Stimulated activated CD4-positive, alpha-beta T cell treated with anti-CD3 and anti-CD28 coated beads, TNF-alpha, amount 100 ng/mL, for 24 hours (primary cell): ENCODE results near the gene MRTFA.
A peak's percentile ranks its signal among the peaks of the same experiment; 100 is the strongest.
"Not testable (repeated sequence)": the region's sequence is repeated elsewhere in the genome, so short reads cannot be mapped to it uniquely, and the experiment has no call there.

Experiments used
- DNase-seq, 3 experiments: peaks; one replicate each; pipeline ENCODE4 v3.0.0-alpha.2; 2020; ENCODE audit warnings: low read depth in 3 of 3

MRTFA gene

GRCh38 chr22:40659166-40659565 lies 22.6 kb upstream of the MRTFA start:
- DNase-seq, result no peak

DNA sequence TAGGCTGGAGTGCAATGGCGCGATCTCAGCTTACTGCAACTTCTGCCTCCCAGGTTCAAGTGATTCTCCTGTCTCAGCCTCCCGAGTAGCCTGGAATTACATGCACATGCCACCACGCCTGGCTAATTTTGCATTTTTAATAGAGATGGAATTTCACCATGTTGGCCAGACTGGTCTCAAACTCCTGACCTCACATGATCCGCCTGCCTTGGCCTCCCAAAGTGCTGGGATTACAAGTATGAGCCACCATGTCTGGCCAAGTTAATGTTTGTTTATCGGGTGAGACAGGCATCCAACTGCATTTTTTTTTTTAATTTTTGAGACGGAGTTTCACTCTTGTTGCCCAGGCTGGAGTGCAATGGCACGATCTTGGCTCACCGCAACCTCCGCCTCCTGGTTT lies 20.1 kb upstream of the MRTFA start:
- not testable (repeated sequence) for DNase-seq

DNA sequence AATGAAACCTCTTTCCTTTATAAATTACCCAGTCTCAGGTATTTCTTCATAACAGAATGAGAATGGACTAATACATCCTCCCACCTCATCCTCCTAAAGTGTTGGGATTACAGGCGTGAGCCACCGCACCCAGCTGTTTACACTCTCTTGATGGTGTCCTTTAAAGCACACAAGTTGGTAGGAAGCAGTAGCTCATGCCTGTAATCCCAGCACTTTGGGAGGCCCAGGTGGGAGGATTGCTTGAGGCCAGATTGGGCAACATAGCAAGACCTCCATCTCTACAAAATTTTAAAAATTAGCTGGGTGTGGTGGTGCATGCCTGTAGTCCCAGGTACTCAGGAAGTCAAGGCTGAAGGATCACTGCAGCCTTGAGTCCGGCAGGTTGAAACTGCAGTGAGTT lies 19.4 kb upstream of the MRTFA start:
- DNase-seq, result not testable (repeated sequence)

DNA sequence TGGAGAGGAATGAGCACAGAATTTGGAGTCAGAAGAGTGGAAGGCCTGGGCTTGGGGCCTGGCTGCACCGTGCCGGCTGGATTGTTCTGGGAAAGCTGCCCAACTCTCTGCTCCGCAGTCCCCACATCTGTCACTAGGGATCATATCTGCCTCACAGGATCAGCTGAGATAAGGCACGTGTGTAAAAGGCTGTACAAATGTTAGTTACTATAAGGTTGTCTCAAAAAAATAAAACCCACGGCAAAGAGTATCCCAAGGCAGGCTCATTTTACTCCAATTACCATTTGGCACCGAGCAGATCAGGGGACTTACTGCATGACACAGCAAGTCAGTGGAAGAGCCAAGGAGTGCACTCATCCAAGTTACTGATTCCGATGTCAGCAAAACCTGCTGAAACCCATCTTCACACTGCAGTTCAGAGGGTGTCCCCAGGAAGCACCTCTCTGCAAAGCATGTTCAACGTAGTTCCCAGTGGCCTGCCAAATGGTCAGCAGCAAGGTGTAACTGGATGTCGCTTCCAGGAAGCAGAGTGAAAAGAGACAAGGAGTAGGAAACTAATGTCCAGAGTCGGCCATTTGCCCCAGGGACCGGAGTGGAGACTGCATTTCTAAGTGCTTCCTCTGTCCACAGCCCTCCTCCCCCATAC lies 18.1 kb upstream of the MRTFA start:
- no peak for DNase-seq

DNA sequence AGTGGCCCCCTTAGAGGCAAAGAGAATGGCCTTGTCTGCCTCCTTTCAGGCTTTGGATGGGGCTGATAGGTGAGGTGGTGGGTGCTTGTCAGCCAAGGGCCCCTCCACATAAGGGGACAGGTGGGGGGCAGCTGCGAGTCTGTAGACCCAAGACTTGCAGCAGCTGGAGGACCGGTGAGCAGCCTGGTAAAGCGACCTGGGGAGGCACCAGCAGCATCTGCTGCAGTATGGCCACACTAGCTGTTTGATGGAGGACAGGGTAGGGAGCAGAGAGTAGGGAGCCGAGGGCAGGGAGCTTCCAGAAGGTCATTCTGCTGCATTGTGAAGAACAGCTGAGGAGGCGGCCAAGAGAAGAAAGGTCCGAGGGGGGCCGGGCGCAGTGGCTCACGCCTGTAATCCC lies 16.8 kb upstream of the MRTFA start:
- no peak for DNase-seq

- DNase-seq, result peak; percentile 69 to 93 (median 78)
Observed at GRCh38 chr22:40651563-40652501, 15.3 kb upstream of the MRTFA start.

DNA sequence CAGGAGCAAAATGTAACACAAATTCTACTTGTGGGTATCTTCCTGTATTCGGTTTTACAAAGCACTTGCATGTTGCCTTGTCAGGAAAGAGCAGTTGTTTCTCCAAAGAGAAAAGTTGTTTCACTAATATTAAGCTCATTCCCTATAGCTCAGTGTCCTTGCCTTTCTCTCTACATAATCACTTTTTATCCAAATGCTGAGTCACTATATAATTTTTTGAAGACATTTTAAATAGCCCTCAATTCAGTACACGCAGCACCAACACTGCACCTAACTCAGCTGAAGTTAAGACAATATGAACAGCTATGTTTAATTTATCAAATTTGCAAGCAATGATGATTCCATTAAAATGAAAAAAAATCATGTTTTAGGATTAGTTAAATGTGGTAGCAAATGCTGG lies 14.5 kb upstream of the MRTFA start:
- DNase-seq, result no peak

DNA sequence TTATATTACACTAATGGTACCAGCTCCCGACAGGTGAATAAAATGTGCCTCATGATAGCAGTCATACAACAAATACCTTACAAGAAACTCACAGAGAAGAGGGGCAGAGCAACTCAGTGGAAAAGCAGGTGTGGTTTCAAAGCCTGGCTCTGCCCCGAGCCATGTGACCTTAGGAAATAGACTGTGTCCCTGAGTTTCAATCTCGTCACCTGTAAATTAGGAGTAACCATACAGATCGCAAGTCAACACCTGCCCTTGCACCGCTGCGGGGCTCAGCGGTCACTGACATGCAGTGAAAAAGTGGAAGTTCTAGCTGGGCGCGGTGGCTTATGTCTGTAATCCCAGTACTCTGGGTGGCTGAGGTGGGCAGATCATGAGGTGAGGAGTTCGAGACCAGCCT lies 11.9 kb upstream of the MRTFA start:
- no peak for DNase-seq

DNA sequence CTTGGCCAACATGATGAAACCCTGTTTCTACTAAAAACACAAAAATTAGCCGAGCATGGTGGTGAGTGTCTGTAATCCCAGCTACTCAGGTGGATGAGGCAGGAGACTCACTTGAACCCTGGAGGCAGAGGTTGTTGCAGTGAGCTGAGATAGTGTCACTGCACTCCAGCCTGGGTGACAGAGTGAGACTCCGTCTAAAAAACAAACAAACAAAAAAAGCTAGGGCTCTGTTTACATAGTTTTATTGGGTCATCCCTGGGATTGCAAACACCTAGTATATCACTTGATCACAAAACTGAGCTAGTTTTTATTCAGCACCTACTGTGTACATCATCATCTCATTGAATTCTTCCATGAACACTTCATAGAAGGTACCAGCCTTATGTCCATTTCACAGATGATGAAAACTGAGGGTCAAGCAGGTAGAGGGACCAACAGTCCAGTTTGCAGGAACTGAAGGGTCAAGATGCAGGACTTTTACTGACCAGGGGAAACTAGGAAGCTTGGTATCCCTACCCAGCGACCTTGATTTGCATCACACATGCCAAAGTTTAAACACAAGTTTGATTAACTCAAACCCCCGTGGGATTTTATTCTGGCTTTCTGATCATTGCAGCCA lies 9.2 kb upstream of the MRTFA start:
- DNase-seq, result no peak

GRCh38 chr22:40642316-40642715 lies 5.8 kb upstream of the MRTFA start:
- DNase-seq, result no peak

DNA sequence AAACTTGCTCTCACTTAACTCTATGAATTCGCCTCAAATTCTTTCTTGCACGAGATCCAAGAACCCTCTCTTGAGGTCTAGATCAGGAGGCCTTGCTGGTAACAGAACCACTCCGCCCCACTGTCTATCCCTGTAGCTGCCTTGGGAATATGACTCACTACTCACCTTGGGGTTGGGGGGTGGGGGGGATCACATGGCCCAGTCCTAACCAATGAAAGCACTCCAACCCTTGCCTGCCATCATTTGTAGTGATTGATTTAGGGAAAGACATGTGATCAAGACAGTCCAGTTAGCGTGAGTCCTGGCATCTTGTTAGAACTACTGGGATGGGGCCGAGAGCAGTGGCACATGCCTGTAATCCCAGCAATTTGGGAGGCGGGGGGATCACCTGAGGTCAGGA lies 4.8 kb upstream of the MRTFA start:
- no peak for DNase-seq

DNA sequence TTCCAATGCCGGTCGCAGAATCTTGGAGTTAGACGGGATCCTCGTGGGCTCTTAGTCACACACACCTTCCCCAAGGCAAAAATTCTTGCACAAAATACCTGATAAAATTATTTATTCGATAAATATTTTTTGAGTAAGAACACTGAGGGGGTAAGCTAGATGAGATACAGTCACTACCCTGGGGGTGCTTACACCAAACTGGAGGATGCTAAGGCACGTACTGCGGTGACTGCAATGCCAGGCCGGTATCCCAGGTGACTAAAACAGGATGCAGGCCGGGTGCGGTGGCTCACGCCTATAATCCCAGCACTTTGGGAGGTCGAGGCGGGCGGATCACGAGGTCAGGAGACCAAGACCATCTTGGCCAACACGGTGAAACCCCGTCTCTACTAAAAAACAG lies 1.7 kb upstream of the MRTFA start:
- DNase-seq, result no peak

- peak in 2 of 3 experiments; percentile 36 to 73 for DNase-seq
Observed at GRCh38 chr22:40637183-40638150, 948 bp upstream of the MRTFA start.

GRCh38 chr22:40635940-40636379 lies 559 bp downstream of the MRTFA start:
- no peak for DNase-seq

DNA sequence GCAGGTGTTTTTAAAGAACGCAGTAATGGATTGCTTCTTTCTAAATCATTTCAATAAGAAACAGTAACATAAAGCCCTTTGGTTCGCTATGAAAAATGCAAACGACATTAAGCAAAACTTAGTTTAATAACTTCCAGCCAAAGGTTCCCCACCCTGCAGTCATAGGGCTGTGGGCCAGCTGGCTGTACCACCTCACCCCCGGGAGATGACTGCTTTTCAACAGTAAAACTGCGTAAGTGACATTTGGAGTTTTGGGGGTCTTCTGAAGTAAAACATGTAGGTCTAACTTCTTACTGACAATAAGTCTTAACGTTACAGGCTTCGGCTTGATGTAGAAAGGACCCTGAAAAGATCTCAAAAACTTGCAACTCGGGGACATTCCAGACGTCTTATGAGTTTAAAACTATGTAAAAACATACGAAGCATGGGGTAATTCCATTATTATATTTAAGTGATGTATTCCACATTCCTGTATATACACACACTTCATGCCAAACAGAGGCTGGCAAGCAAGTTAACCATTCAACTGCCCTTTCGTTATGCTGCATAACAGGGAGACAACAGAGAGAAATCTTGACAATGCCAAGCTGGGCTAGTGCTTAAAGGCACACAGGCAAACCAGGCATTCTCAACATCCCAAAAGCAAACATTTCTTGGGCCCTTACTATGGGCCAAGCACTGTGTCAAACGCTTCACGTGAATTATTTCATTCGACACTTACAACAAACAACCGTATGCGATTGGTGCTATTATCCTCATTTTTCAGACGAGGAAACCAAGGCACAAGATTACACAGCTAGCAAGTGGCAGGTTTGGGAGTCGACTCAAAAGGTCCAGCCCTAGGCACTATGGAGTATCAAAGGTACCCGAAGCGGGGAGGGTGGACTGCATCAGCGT lies 1.2 kb downstream of the MRTFA start:
- DNase-seq, result no peak

DNA sequence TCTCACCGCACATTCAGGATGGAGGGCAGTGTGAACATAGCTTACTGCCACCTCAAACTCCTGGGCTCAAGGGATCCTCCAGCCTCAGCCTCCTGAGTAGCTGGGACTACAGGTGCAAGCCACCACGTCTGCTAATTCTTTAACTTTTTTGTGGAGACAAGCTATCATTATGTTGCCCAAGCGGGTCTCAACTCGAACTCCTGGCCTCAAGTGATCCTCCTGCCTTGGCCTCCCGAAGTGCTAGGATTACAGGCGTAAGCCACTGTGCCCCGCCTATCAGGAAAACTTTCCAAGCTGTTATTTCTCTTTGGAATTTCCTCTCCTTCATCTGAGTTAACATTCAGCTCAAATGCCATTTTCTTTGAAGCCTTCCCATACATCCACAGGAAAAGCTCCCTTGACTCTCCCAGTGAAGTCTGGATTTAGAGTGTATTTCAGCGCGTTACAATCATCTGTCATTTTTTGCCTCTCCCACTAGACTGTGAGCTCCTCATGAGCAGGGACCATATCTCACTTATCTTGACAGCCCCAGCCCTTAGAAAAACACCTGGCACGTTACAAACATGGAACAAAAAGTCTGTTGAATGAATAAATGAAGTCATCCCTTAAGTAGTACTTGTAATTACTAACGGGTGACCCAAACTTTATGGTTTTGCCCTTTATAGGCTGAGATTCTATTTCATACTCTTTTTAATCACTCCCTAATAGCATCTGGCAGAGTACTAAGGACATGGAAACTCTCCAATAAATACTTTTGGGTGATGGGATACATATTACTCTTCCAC lies 2.2 kb downstream of the MRTFA start:
- no peak for DNase-seq

GRCh38 chr22:40633036-40633435 lies 3.5 kb downstream of the MRTFA start:
- no peak for DNase-seq

DNA sequence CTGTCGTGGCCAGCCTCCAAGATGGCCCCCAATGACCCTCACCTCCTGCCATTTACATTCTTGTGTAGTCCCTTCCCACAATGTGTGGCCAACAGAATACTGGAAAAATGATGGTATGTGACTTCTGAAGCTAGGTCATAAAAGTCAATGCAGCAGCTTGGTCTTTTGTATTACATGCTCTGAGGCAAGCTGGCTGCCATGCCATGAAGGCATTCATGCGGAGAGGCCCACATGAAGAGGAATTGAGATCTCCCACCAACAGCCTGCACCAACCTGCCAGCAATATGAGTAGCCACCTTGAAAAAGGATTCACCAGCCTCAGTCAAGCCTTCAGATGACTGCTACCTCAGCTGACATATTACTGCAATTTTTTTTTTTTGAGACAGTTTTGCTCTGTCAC lies 4.6 kb downstream of the MRTFA start:
- DNase-seq, result no peak

DNA sequence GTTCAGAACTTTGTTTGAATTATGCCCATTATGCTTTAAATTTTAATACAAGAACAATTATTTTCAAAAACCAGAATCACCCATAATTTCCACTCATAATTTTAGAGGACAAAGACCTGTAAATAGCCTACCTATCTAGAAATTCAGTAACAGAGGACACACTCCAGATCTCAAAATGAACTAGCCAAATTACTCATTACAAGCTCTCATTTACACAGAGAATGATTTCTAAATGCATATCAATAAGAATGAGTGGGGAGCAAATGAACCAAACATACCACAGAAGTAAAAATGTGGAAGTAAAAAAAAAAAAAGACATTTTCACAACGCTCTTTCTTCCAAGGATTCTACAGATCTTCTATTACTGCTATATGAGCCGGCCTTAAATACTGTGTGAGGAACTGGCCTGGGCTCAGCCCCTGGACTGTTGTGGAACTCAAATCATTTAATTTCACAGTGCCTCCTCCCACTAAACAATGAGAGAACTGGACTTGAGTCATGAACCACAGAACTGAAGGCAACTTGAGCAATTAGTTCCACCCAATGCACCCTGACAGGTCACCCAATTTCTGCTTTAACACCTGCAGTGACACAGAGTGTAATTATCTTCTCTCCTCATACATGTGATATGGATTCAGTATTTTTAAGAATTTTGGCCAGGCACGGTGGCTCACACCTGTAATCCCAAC lies 8.0 kb downstream of the MRTFA start:
- no peak for DNase-seq
